SK-N-MC (cell line): ENCODE measurements around the gene EDARADD.

Experiments used
- DNase-seq: peaks from one replicate; pipeline ENCODE4 v3.0.0-alpha.2; 2011; ENCODE audit warnings: low read depth, low spot score
- H3K27ac ChIP-seq: fragments of 200-600 bp; sonication (generic); 2 replicates; pipeline ENCODE4 v1.5.1; 2016; ENCODE audit warnings: mixed run types
- H3K36me3 ChIP-seq: fragments of 200-600 bp; sonication (generic); 2 replicates; pipeline ENCODE4 v1.6.1; 2017; ENCODE audit warnings: antibody characterized with exemption, low read length, mixed read lengths; ENCODE audit not compliant: insufficient read depth
- H3K4me3 ChIP-seq: fragments of 200-600 bp; sonication (generic); 2 replicates; pipeline ENCODE4 v1.5.1; 2016
- H3K9ac ChIP-seq: fragments of 200-600 bp; sonication (generic); 2 replicates; pipeline ENCODE4 v1.8.0; 2017; ENCODE audit warnings: mixed run types, mixed read lengths; ENCODE audit not compliant: insufficient read length
- H3K9me3 ChIP-seq: fragments of 200-600 bp; sonication (generic); 2 replicates; pipeline ENCODE4 v1.6.1; 2017; ENCODE audit warnings: low read depth, mild to moderate bottlenecking, antibody characterized with exemption, low read length, moderate library complexity, mixed read lengths
- EZH2 ChIP-seq: fragments of 200-600 bp; sonication (generic); IDR thresholded peaks from one replicate; pipeline ENCODE4 v1.6.1; 2017; ENCODE audit warnings: antibody characterized with exemption
- FOXP2 ChIP-seq: optimal IDR thresholded peaks from 2 replicates; pipeline ENCODE3; 2011; ENCODE audit warnings: mild to moderate bottlenecking, moderate library complexity; ENCODE audit not compliant: insufficient read depth; ENCODE audit errors: extremely low read length, control extremely low read depth
- POLR2AphosphoS5 ChIP-seq: IDR thresholded peaks from 2 replicates; pipeline ENCODE4 v1.6.1; 2012; ENCODE audit warnings: mild to moderate bottlenecking, low read depth, low read length, borderline replicate concordance

The EDARADD gene

DNA sequence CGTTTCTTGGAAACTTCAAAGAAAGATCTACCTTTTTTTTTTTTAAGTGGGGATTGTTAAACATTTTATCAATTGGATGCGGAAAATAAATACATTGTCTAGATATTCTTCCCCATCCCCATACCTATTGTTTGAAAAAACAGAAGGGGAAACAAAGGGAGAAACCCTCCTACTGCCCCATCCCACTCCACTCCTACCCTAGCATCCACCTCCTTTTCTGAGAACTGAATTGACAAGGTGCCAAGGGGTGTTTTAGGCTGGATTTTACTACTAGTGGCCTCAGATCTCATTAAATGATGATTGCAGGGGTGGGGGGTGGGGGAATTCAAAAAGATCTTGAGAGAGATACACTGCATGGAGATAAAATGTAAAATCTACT, 2.6 kb downstream of the EDARADD start:
- H3K36me3 ChIP-seq = no peaks in the 10 kb centered on the region
- no peak for DNase-seq
- TF ChIP-seq POLR2AphosphoS5 (no peak), EZH2 (no peak), FOXP2 (no peak)
- H3K9ac ChIP-seq = no peak overlapping the region
- H3K4me3 ChIP-seq = peak overlapping the region; percentile 92
- H3K9me3 ChIP-seq = no peaks in the 10 kb centered on the region
- H3K27ac ChIP-seq = no peak overlapping the region

DNA sequence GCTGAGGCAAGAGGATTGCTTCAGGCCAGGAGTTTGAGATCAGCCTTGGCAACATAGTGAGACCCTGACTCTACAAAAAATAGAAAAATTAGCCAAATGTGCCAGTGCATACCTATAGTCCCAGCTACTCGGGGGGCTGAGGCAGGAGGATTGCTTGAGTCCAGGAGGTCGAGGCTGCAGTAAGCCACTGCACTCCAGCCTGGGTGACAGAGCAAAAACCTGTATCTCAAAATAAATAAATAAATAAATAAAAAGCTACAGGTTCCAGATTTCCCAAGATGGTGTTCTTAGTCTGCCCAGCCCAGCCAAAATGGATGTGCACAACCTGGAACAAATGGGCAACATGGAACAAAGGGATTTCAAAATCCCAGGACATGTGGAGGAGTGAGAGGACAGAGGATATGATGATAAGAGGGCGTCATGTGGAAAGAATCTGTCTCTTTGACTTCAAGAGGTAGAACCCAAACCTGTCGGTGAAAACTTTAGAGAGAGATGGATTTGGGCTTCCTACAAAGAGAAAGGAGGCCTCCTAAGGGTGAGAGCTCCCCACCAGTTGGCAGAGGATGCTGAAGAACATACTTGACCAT, 3.2 kb downstream of the EDARADD start:
- no peak for DNase-seq
- no peaks in the 10 kb centered on the region for H3K36me3 ChIP-seq
- H3K9ac ChIP-seq = no peak overlapping the region
- H3K9me3 ChIP-seq = no peaks in the 10 kb centered on the region
- no peak overlapping the region for H3K4me3 ChIP-seq
- no peak overlapping the region for H3K27ac ChIP-seq
- no peak for TF ChIP-seq FOXP2

DNA sequence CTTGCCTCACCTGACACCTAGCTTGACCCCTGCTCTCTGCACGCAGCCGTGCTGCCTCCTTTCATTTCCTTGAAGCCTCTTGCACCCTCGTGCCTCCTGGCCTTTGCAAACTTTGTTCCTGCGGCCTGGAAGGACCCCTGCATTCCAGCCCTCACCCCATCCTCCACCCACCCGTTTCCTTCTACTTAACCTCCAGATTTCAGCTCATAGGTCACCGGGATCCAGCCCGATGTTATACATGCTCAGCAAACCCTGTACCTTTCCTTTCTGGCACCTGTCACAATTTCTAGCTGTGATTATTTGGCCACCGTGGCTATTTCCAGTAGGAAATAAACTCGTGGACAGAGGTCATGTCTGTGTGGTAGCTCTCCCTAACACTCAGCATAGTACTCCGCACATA, 4.5 kb downstream of the EDARADD start:
- no peak for DNase-seq
- no peaks in the 10 kb centered on the region for H3K36me3 ChIP-seq
- no peak overlapping the region for H3K9ac ChIP-seq
- no peak overlapping the region for H3K27ac ChIP-seq
- no peaks in the 10 kb centered on the region for H3K9me3 ChIP-seq
- TF ChIP-seq EZH2 (no peak), POLR2AphosphoS5 (no peak), FOXP2 (no peak)
- H3K4me3 ChIP-seq = no peak overlapping the region

DNA sequence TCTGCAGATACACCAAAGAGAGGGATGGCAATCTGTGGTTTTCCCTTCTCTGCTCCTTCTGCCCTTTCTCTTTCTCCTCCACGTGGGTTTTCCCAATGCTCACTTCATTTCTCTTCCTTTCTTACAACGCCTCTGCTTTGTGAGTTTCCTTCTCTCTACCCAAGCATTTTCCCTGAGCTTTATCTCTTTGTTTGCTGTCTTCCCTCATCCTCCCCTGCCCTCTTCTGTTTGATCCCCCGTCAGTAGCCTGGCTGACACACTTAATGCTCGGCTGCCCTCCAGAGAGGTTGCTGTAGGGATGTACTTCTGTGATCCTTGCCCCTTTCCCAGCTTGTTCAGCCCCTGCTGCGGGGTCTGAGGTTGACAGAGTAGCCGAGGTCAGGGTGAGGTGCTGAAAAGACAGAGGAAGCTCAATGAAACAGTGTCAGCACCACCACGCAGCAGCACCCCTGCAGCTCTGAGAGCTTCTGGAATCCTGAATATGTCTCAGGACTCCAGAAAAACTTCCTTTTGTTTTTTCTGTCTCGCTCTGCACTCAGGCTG, 6.0 kb downstream of the EDARADD start:
- DNase-seq = no peak
- no peak for TF ChIP-seq EZH2
- TF ChIP-seq FOXP2 = no peak
- TF ChIP-seq POLR2AphosphoS5 = no peak
- no peaks in the 10 kb centered on the region for H3K36me3 ChIP-seq
- H3K9me3 ChIP-seq = no peaks in the 10 kb centered on the region
- H3K9ac ChIP-seq = no peak overlapping the region
- no peak overlapping the region for H3K4me3 ChIP-seq
- H3K27ac ChIP-seq = no peak overlapping the region

DNA sequence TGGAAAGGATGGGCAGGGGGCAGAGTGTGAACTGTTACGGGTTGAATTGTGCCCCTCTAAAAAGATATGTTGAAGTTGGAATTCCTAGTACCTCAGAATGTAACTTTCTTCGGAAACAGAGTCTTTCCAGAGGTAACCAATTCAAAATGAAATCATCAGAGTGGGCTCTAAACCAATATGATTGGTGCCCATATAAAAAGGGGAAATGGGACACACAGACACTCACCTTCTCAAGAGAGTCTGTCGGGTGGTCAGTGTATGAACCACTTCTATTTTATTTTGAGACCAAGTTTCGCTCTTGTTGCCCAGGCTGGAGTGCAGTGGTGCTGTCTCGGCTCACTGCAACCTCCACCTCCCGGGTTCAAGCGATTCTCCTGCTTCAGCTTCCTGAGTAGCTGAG, 7.6 kb downstream of the EDARADD start:
- Histone ChIP-seq H3K9me3 (no peaks in the 10 kb centered on the region), H3K4me3 (no peak overlapping the region), H3K9ac (no peak overlapping the region), H3K36me3 (no peaks in the 10 kb centered on the region), H3K27ac (no peak overlapping the region)
- no peak for DNase-seq
- no peak for TF ChIP-seq FOXP2
- no peak for TF ChIP-seq EZH2
- no peak for TF ChIP-seq POLR2AphosphoS5

DNA sequence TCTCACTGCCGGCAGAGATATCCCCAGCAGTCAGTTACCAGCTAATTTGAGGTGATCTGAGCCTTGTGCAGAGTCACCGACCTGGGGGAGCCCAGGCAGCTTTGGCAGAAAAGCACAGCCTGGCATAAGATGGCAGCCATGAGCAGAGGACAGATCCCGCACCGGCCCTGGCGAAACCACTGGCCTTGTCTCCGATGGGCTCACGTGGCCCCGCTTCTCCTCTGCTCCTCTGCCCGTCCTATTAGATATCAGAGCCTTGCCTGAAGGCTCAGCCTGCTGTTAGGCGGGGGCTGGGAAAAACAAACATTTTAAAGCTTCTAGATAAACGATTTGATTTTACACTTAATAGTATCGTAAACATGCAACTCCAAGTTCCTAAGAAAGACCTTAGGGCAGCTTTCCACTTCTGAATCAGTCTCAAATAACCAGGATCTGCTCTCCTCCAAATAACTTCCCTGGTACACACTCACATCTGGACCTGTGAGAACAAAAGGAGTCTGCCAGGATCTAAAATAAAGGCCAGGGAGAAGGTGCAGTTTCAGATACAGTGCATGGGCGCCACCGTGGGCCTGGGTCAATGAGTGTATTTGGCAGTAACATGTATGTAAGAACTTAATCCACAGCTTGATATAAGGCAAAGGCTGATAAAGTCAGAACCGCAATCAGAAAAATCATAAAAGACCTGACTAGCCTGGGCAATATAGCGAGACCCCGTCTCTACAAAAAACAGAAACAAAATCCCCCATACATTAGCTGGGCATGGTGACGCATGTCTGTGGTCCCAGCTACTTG, 10.0 kb downstream of the EDARADD start:
- no peak overlapping the region for H3K9ac ChIP-seq
- no peak overlapping the region for H3K27ac ChIP-seq
- no peak for TF ChIP-seq FOXP2
- no peak for TF ChIP-seq POLR2AphosphoS5
- no peak for TF ChIP-seq EZH2
- H3K4me3 ChIP-seq = no peak overlapping the region
- no peaks in the 10 kb centered on the region for H3K9me3 ChIP-seq
- no peak for DNase-seq
- no peaks in the 10 kb centered on the region for H3K36me3 ChIP-seq

DNA sequence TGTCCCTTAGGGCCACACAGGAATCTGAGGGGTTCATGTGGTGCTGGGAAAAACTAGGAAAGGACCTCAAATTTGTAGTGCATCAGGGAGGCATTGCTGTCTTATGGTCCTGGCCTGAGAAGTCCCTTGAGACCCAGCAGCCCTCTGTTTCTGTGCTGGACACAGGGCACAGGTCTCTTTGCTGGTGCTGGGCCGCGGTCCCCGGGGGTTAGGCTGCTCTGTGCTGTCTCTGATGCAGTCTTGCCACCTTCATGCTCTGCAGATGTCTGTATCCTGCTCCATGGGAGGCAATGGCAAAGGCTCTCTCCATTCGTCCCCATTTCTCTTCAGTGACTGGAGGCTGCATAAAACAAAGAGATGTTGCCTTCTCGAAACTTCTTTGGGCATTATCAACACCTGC, 13.0 kb downstream of the EDARADD start:
- no peak for TF ChIP-seq EZH2
- no peak for TF ChIP-seq POLR2AphosphoS5
- no peak for TF ChIP-seq FOXP2
- no peak for DNase-seq
- Histone ChIP-seq H3K36me3 (no peaks in the 10 kb centered on the region), H3K9ac (no peak overlapping the region), H3K27ac (no peak overlapping the region), H3K9me3 (no peaks in the 10 kb centered on the region), H3K4me3 (no peak overlapping the region)

DNA sequence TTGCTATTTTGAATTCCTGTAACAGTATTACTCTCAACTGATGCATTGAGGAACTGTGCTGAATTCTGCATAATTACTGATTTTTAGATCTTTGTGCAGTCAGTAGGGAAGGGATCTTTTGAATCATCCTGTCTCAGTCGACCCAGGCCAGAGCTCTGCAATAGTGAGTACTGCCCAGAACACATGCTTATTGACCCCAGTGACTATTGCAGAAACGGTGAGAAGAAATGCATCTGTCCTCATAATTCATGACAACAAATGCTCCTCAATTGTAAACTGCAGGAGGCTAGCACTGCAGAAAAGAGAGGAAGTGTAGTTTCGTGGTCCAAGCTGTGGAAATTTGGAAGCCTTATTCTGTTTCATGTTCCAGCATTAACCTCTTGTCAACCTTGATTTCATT, 19.6 kb downstream of the EDARADD start:
- Histone ChIP-seq H3K9me3 (no peaks in the 10 kb centered on the region), H3K27ac (no peak overlapping the region), H3K36me3 (no peaks in the 10 kb centered on the region), H3K9ac (no peak overlapping the region), H3K4me3 (no peak overlapping the region)
- no peak for DNase-seq
- no peak for TF ChIP-seq EZH2
- no peak for TF ChIP-seq FOXP2
